ENCODE data around the gene S100A6.

DNA sequence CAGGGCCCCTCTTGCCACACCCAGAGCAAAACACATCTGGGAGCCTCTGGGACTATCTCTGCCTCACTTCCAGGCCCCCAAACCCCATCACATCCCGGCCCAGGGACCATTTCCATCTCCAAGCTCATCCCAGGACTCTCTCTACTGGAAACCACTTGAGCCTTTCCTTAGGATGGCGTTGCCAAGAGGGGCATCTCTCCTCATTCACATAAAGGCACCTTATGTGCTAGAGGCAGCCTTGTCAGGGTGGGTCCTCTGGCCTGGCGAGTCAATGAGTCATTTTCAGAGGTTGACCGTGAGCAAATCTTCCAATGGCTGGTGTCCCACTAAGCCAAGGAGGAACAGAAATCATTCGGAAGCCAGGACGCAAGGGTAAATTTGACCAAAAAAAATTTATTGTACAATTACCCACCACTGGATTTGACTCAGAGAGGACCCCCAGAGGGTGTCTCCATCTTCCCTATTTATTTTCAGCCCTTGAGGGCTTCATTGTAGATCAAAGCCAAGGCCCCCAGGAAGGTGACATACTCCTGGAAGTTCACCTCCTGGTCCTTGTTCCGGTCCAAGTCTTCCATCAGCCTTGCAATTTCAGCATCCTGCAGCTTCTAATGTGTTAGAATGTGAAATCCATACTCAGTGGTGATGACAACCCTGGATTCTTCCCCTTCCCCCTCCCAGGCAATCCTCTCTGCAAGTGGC, 1.4 kb downstream of the S100A6 start:
- TF ChIP-seq GATA1 (IDR thresholded peaks at IDR 0.05; ENCODE audit: low read depth, low read length) = no peak
- TF ChIP-seq POLR2A (IDR thresholded peaks at IDR 0.05; ENCODE audit: low read length) = no peak

Data from erythroblast (primary cell).